ENCODE measurements around the gene TP53AIP1.

Gene TP53AIP1

GRCh38 chr11:128888034-128888985, 54.4 kb downstream of the TP53AIP1 start:
- no peak for DNase-seq

GRCh38 chr11:128886406-128887124, 56.1 kb downstream of the TP53AIP1 start:
- no peak for DNase-seq
